Subcutaneous adipose tissue (tissue), 4 donors: ENCODE data around the gene MGAT5B. TPM values are rescaled to one million over a fixed set of nuclear protein-coding genes. Genes with fewer than 3 reads are reported as not detected.

Experiments
- total RNA-seq, 4 donors: library from RNA; depleted of rRNA; stranded (reverse); fragments of >200 nt; gene quantifications; one replicate each; pipeline ENCODE4 v1.1.0, GENCODE V29; 2016
- TF ChIP-seq, protein P1 (sequence below): fragments of 450-650 bp; IDR thresholded peaks from one replicate; pipeline ENCODE4 v1.5.1; 2016; ENCODE audit warnings: low read depth, mild to moderate bottlenecking, control low read depth, antibody characterized with exemption, moderate library complexity

MGAT5B gene
- total RNA-seq, 4 donors from 2014 or later = 0.19 to 0.88 TPM; not detected in 2

DNA sequence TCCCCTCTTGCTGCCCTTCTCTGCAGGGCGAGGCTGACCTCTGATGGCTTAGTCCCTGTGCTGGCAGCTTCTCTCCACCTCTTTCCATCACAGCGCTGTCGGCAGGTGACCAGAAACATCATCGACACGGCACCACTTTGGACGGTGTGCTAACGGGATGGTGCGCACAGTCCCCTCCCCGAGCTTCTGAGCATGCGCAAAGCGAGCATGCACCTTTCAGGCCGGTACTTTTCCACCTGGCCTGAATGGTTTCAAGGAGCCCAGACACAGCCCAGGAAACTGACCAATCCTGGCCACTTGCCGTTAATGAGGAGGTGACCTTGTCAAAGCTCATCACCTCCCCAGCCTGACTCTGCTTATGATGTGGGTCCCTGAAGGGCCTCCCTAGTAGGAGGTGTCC is 54.8 kb downstream of the MGAT5B start:
- TF ChIP-seq, protein P1, sequence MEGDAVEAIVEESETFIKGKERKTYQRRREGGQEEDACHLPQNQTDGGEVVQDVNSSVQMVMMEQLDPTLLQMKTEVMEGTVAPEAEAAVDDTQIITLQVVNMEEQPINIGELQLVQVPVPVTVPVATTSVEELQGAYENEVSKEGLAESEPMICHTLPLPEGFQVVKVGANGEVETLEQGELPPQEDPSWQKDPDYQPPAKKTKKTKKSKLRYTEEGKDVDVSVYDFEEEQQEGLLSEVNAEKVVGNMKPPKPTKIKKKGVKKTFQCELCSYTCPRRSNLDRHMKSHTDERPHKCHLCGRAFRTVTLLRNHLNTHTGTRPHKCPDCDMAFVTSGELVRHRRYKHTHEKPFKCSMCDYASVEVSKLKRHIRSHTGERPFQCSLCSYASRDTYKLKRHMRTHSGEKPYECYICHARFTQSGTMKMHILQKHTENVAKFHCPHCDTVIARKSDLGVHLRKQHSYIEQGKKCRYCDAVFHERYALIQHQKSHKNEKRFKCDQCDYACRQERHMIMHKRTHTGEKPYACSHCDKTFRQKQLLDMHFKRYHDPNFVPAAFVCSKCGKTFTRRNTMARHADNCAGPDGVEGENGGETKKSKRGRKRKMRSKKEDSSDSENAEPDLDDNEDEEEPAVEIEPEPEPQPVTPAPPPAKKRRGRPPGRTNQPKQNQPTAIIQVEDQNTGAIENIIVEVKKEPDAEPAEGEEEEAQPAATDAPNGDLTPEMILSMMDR = no peak

DNA sequence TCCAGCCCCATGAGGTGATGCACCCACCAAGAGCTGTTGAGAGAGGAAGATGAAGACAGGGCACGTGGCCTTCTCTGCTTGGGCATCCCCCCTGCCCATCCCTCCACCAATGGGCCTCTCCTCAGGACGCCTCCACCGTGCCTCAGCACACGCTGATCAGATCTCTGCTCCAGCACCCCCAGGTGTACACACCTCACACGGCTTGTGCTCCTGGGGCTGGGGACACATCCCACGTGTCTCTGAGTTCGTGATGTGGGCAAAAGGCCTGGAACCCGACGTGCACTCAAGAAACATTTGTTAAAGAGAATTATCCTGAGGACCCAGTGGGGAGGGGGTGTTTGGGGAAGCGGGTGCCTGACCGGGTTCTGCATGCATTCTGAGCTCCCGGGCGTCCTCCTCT is 55.3 kb downstream of the MGAT5B start:
- TF ChIP-seq, protein P1 = no peak

DNA sequence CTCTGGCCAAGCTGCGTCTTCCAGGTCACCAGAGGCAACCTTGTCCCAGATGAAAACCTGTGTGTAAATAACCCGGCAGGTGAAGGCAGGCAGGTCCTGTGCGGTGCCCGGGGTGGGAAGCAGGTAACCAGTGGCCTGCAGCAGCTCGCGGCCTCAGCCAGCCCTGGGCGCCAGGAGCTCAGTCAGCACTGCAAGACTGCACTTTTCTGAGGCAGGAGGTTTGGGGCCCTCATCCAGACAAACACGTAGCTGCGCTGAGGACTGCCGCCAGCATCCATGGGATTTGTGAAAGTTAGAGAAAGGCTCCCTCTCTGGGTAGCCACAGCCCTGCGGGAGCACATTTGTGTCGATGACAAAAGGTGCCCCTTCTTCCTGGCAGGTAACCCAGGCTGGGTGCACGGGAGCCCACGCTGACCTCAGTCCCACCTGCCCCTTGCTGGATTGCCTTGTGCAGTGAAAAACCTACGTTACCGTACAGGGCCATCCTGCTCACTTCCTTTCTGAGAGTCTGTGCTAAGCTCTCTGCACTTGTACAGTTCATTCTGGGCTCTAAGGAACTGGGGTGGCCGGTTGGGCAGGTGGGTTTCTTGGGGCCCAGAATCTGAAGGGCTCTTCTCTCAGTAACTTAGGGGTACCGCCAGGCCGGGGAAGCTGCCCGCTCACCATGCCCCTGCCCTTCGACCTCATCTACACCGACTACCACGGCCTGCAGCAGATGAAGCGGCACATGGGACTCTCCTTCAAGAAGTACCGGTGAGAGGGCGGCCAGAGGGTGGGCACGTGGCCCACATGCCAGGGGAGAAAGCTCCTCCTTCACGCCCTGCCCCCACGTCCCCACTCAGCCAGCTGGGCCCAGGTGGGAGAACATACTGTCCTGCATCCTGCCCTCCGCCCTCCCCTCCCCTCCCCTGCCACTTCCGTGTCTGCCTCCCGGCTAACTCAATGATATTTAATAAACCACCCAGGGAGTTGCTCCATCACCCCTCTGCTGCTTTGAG is 56.4 kb downstream of the MGAT5B start:
- TF ChIP-seq, protein P1 = no peak

DNA sequence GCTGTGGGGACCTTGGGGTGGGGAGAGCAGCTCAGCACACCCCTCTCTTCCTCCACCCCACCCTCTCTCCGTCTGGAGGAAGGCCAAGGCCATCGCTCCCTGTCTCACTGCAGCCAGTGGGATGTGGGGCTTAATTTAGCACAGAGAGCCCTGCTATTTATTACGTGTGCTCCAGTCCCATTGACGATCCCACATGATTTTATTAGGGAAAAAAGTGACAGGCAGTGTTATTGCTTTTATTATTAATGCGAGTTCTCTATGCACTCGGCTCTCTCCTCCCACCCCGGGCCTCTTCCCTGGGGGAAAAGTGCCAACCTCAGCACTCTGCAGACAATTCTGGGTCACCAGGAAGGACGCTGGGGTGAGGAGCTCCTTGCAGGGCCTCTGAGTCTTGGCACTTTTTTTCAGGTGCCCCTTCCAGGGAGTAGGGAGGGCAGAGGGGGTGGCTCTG is 57.3 kb downstream of the MGAT5B start:
- TF ChIP-seq, protein P1 = no peak

DNA sequence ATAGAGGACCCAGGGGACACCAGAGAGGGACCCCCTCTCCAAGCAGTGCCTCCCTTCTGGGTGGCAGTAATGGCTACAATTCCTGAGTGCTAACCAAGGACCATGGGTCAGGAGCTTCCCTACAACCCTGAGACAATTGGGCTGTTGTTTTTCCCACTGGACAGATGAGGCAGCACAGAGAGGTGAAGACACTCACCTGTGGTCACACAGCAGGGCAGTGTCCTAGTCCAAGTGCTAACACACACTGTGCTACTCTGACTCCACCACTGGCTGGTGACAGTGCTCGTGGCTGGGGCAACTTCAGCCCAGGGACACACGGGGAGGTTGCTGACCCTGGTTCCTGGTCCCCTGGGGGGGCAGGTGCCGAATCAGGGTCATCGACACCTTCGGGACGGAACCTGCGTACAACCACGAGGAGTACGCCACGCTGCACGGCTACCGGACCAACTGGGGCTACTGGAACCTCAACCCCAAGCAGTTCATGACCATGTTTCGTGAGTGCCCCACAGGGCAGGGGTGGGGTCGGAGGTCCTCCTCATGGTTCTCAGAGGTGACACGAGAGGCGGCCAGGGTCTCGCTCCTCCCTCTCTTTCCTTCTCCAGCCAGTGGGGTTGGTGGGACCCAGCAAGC is 58.1 kb downstream of the MGAT5B start:
- TF ChIP-seq, protein P1 = no peak

DNA sequence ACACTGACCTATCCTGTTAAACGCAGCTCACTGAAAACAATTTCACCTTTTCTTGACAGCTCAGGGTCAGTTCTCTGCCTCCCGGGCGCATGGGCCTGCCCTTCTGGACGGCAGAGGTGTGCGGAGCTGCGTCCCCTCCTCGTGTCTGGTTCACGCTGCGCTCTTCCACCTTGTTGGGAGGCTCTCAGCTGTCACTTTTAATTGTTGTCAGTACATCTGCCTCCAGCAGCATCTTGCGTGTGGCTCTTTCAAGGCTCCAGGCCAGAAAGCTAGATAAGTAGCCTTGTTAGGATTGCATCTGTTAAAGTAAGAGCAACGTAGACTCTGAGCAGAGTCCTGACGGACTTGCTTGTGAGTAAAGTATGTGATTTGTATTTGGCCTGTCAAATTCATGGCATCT is 59.4 kb downstream of the MGAT5B start:
- TF ChIP-seq, protein P1 = no peak

DNA sequence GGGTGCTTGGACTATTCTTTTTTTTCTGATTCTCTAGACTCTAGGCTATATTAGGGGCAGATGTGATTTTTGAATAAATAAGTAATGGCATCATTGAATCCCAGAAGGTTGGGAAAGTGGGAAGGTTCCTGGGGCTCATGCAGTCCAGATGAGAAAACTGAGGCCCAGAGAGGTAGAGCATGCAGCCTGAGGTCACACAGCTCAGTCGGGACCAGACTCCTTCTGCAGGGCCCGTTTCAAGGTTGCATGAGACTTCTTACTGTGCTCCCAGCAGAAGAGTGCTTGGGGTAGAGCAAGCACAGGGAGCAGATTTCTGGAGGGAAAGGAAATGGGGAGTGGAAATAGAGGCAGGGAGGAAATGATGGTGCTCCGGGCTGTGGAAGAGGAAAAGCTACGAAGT is 59.8 kb downstream of the MGAT5B start:
- TF ChIP-seq, protein P1 = no peak
